Vagina (tissue), 2 donors: ENCODE results near the gene NRAP. TPM values are rescaled to one million over a fixed set of nuclear protein-coding genes. Genes with fewer than 3 reads are reported as not detected.
"Not testable (repeated sequence)": the region's sequence is repeated elsewhere in the genome, so short reads cannot be mapped to it uniquely, and the experiment has no call there.

Source experiments
- DNase-seq, 2 donors: peaks; one replicate each; pipeline ENCODE4 v3.0.0-alpha.2; 2017; ENCODE audit errors: extremely low spot score in 2 of 2
- H3K27ac ChIP-seq: fragments of 200-600 bp; sonication (generic); one replicate; pipeline ENCODE4 v1.5.1; 2019
- H3K27me3 ChIP-seq: fragments of 200-600 bp; sonication (generic); one replicate; pipeline ENCODE4 v1.5.1; 2019
- H3K36me3 ChIP-seq, 2 donors: fragments of 200-600 bp; sonication (generic); one replicate each; pipeline ENCODE4 v1.5.1; 2017 to 2019
- H3K4me1 ChIP-seq: fragments of 200-600 bp; sonication (generic); one replicate; pipeline ENCODE4 v1.5.1; 2019
- H3K4me3 ChIP-seq, 2 donors: fragments of 200-600 bp; sonication (generic); 1 replicate in 1 of 2; 2 replicates in 1 of 2; pipeline ENCODE4 v1.5.1; 2016 to 2019
- H3K9me3 ChIP-seq: fragments of 200-600 bp; sonication (generic); one replicate; pipeline ENCODE4 v1.5.1; 2019
- POLR2A ChIP-seq, 2 donors: fragments of 450-650 bp; IDR thresholded peaks; one replicate each; pipeline ENCODE4 v1.6.1; 2017; ENCODE audit warnings: antibody characterized with exemption in 2 of 2, mild to moderate bottlenecking in 2 of 2, moderate library complexity in 2 of 2
- POLR2AphosphoS5 ChIP-seq, 2 donors: sonication (generic); formaldehyde crosslinking; IDR thresholded peaks; one replicate each; pipeline ENCODE4 v1.9.0; 2017; ENCODE audit warnings: antibody characterized with exemption in 2 of 2, mild to moderate bottlenecking in 2 of 2, low read depth in 1 of 2; ENCODE audit not compliant: insufficient read depth in 1 of 2
- intact Hi-C: fragments of 100-400 bp; cut with DNase I; formaldehyde crosslinking; loops from one replicate; pipeline ENCODE4 v1.15.1; 2023
- total RNA-seq: library from RNA; depleted of rRNA; stranded (reverse); fragments of >200 nt; gene quantifications from one replicate; pipeline ENCODE4 v1.2.3, GENCODE V29; 2016
- TF ChIP-seq, protein P1 (sequence below), 3 experiments: fragments of 450-650 bp in 2 of 3; fragments of 200-600 bp in 1 of 3; sonication (generic) in 1 of 3; IDR thresholded peaks; one replicate each; pipeline ENCODE4 v1.5.1; 2017 to 2019; ENCODE audit warnings: antibody characterized with exemption in 3 of 3, mild to moderate bottlenecking in 2 of 3, moderate library complexity in 2 of 3

The NRAP gene
- total RNA-seq, 1 donor from 2014 or later: not detected

DNA sequence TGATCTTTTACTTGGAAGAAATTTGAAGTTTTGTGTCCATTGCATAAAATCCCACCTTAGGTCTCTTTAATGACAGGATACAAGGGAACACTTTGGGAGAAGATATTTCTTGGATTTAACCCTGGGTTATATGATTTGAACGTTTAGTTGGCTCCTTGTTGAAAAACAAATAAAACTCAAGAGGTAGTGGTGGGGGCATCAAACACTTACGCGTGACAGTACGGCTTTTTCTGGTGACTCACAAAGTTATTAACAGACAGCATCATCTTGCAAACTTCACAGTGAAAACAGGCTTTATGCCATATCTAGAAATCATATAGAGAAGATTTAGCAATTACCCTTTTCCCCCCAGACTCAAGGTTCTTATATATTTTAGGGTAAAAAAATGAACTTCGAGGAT lies 699 bp downstream of the NRAP start:
- TF ChIP-seq POLR2A (IDR thresholded peaks at IDR 0.05) (no peak), POLR2AphosphoS5 (IDR thresholded peaks at IDR 0.05; ENCODE audit: insufficient read depth in 1 of 2, low read depth in 1 of 2) (no peak)
- TF ChIP-seq, protein P1, sequence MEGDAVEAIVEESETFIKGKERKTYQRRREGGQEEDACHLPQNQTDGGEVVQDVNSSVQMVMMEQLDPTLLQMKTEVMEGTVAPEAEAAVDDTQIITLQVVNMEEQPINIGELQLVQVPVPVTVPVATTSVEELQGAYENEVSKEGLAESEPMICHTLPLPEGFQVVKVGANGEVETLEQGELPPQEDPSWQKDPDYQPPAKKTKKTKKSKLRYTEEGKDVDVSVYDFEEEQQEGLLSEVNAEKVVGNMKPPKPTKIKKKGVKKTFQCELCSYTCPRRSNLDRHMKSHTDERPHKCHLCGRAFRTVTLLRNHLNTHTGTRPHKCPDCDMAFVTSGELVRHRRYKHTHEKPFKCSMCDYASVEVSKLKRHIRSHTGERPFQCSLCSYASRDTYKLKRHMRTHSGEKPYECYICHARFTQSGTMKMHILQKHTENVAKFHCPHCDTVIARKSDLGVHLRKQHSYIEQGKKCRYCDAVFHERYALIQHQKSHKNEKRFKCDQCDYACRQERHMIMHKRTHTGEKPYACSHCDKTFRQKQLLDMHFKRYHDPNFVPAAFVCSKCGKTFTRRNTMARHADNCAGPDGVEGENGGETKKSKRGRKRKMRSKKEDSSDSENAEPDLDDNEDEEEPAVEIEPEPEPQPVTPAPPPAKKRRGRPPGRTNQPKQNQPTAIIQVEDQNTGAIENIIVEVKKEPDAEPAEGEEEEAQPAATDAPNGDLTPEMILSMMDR (IDR thresholded peaks at IDR 0.05): no peak
- H3K4me3 ChIP-seq: no peak overlapping the region
- DNase-seq: no peak
- H3K36me3 ChIP-seq: no peaks in the 10 kb centered on the region
- no peak overlapping the region for H3K27ac ChIP-seq
- intact Hi-C loops: no loop called here
- no peaks in the 10 kb centered on the region for H3K27me3 ChIP-seq
- H3K9me3 ChIP-seq: no peaks in the 10 kb centered on the region
- H3K4me1 ChIP-seq: no peaks in the 10 kb centered on the region

DNA sequence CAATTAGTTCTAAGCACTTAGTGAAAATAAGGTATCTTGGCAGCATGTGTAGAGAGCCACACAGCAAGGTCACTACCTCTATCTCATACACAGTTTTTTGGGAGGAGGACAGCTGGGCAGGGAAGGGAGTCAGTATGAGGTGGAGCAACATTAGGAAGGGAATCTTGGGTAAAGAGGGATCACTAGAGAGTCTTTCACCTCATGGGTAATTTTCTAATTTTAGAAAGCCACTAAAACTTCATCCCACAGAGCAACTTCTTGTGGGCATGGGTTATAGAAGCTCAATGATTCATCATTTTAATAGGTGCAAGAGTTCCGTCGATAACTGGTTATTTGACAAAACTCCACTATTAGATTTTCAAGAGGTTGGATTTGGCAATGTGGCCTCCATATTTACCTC lies 2.5 kb downstream of the NRAP start:
- Histone ChIP-seq H3K9me3 (no peaks in the 10 kb centered on the region), H3K36me3 (no peaks in the 10 kb centered on the region), H3K27ac (no peak overlapping the region), H3K4me3 (no peak overlapping the region), H3K4me1 (no peaks in the 10 kb centered on the region), H3K27me3 (no peaks in the 10 kb centered on the region)
- intact Hi-C loops: no loop called here
- no peak for TF ChIP-seq POLR2AphosphoS5 (IDR thresholded peaks at IDR 0.05; ENCODE audit: insufficient read depth in 1 of 2, low read depth in 1 of 2)
- TF ChIP-seq POLR2A (IDR thresholded peaks at IDR 0.05): no peak
- TF ChIP-seq, protein P1 (IDR thresholded peaks at IDR 0.05): no peak
- no peak for DNase-seq

DNA sequence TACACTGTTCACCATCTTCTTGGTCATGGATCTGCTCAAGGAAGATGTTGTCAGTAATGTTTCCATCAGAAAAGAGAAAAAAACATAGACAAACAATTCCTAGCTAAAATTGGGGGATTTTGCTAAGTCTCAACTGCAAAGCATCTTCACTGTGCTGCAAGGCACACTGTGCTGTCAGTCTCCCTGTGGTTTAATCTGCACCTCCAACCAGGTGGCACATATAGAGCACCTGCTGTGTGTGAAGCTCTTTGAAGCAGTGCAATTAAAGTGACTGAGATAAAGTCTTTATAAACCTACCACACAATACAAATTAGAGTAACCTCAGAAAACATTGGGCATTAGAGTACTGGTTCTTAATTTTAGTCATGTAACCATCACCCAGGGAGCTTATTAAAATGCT lies 6.3 kb downstream of the NRAP start:
- TF ChIP-seq POLR2A (IDR thresholded peaks at IDR 0.05) (no peak), POLR2AphosphoS5 (IDR thresholded peaks at IDR 0.05; ENCODE audit: insufficient read depth in 1 of 2, low read depth in 1 of 2) (no peak)
- TF ChIP-seq, protein P1 (IDR thresholded peaks at IDR 0.05): no peak
- DNase-seq: no peak
- H3K9me3 ChIP-seq: no peaks in the 10 kb centered on the region
- no peak overlapping the region for H3K4me3 ChIP-seq
- H3K27me3 ChIP-seq: no peaks in the 10 kb centered on the region
- no peaks in the 10 kb centered on the region for H3K36me3 ChIP-seq
- no peaks in the 10 kb centered on the region for H3K4me1 ChIP-seq
- H3K27ac ChIP-seq: no peak overlapping the region
- intact Hi-C loops: no loop called here

- H3K4me1 ChIP-seq: no peaks in the 10 kb centered on the region
- DNase-seq: no peak
- H3K4me3 ChIP-seq: no peak overlapping the region
- TF ChIP-seq POLR2AphosphoS5 (IDR thresholded peaks at IDR 0.05; ENCODE audit: insufficient read depth in 1 of 2, low read depth in 1 of 2) (no peak), POLR2A (IDR thresholded peaks at IDR 0.05) (no peak)
- TF ChIP-seq, protein P1 (IDR thresholded peaks at IDR 0.05): no peak
- no peak overlapping the region for H3K27ac ChIP-seq
- no peaks in the 10 kb centered on the region for H3K36me3 ChIP-seq
- no peaks in the 10 kb centered on the region for H3K27me3 ChIP-seq
- intact Hi-C loops: no loop called here
- H3K9me3 ChIP-seq: no peaks in the 10 kb centered on the region
Observed at GRCh38 chr10:113656896-113657295, 6.9 kb downstream of the NRAP start.

DNA sequence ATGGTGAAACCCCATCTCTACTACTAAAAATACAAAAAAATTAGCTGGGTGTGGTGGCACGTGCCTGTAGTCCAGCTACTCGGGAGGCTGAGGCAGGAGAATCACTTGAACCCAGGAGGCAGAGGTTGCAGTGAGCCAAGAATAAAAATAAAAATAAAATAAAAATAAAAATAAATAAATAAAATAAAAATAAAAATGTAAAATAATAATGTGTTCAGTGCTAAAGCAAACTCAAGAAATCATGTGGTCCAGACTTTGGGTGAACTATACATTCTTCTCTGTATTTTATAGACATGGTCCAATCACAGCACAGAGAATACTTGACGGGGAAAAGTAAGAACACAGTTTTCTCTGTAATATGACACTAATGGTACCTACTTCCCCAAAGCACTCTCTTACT lies 11.4 kb downstream of the NRAP start:
- H3K27me3 ChIP-seq, intact Hi-C loops, DNase-seq, H3K4me1 ChIP-seq, H3K27ac ChIP-seq, H3K4me3 ChIP-seq, H3K36me3 ChIP-seq, H3K9me3 ChIP-seq: not testable (repeated sequence)

GRCh38 chr10:113651898-113652297 lies 11.9 kb downstream of the NRAP start:
- intact Hi-C loops: no loop called here
- Histone ChIP-seq H3K4me1 (no peaks in the 10 kb centered on the region), H3K27ac (no peak overlapping the region), H3K36me3 (no peaks in the 10 kb centered on the region), H3K27me3 (no peaks in the 10 kb centered on the region), H3K4me3 (no peak overlapping the region), H3K9me3 (no peaks in the 10 kb centered on the region)
- TF ChIP-seq POLR2AphosphoS5 (IDR thresholded peaks at IDR 0.05; ENCODE audit: insufficient read depth in 1 of 2, low read depth in 1 of 2) (no peak), POLR2A (IDR thresholded peaks at IDR 0.05) (no peak)
- TF ChIP-seq, protein P1 (IDR thresholded peaks at IDR 0.05): no peak
- no peak for DNase-seq
